ENCODE results near the gene TSHZ1.

Gene TSHZ1

DNA sequence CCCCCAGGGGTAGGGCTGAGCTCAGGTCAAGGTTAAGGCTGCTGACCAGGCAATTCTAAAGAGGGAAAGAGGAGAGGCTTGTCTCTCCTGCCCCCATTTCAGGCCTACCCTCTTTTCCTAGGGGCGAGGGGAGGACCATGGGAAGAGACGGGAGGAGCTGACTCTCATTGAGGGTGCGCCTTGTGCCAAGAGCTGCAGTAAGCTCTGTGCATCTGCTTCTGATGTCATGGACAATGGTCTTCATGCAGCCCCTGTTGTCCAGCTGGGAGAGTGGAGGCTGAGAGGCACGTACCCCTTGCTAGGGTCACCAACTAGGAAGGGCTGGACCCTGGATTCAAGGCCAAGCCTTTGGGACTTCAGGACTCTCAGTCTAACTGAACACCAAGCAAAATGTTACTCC, 46.9 kb upstream of the TSHZ1 start:
- TF ChIP-seq YY1 (IDR thresholded peaks at IDR 0.05; ENCODE audit: low read depth) = no peak
- TF ChIP-seq, protein P1, sequence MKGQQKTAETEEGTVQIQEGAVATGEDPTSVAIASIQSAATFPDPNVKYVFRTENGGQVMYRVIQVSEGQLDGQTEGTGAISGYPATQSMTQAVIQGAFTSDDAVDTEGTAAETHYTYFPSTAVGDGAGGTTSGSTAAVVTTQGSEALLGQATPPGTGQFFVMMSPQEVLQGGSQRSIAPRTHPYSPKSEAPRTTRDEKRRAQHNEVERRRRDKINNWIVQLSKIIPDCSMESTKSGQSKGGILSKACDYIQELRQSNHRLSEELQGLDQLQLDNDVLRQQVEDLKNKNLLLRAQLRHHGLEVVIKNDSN (IDR thresholded peaks at IDR 0.05) = no peak
- TF ChIP-seq FOXM1 (IDR thresholded peaks at IDR 0.05; ENCODE audit: borderline replicate concordance, low read depth) = no peak
- TF ChIP-seq, protein P2, sequence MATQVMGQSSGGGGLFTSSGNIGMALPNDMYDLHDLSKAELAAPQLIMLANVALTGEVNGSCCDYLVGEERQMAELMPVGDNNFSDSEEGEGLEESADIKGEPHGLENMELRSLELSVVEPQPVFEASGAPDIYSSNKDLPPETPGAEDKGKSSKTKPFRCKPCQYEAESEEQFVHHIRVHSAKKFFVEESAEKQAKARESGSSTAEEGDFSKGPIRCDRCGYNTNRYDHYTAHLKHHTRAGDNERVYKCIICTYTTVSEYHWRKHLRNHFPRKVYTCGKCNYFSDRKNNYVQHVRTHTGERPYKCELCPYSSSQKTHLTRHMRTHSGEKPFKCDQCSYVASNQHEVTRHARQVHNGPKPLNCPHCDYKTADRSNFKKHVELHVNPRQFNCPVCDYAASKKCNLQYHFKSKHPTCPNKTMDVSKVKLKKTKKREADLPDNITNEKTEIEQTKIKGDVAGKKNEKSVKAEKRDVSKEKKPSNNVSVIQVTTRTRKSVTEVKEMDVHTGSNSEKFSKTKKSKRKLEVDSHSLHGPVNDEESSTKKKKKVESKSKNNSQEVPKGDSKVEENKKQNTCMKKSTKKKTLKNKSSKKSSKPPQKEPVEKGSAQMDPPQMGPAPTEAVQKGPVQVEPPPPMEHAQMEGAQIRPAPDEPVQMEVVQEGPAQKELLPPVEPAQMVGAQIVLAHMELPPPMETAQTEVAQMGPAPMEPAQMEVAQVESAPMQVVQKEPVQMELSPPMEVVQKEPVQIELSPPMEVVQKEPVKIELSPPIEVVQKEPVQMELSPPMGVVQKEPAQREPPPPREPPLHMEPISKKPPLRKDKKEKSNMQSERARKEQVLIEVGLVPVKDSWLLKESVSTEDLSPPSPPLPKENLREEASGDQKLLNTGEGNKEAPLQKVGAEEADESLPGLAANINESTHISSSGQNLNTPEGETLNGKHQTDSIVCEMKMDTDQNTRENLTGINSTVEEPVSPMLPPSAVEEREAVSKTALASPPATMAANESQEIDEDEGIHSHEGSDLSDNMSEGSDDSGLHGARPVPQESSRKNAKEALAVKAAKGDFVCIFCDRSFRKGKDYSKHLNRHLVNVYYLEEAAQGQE (IDR thresholded peaks at IDR 0.05; ENCODE audit: low read depth) = no peak
- TF ChIP-seq NFIC (IDR thresholded peaks at IDR 0.05) = no peak
- no peak for TF ChIP-seq ZBTB7A (IDR thresholded peaks at IDR 0.05; ENCODE audit: low read depth)
- no peak for TF ChIP-seq EGR1 (IDR thresholded peaks at IDR 0.05)
- TF ChIP-seq, protein P3, sequence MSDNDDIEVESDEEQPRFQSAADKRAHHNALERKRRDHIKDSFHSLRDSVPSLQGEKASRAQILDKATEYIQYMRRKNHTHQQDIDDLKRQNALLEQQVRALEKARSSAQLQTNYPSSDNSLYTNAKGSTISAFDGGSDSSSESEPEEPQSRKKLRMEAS (IDR thresholded peaks at IDR 0.05) = no peak
- TF ChIP-seq TEAD4 (IDR thresholded peaks at IDR 0.05) = no peak

DNA sequence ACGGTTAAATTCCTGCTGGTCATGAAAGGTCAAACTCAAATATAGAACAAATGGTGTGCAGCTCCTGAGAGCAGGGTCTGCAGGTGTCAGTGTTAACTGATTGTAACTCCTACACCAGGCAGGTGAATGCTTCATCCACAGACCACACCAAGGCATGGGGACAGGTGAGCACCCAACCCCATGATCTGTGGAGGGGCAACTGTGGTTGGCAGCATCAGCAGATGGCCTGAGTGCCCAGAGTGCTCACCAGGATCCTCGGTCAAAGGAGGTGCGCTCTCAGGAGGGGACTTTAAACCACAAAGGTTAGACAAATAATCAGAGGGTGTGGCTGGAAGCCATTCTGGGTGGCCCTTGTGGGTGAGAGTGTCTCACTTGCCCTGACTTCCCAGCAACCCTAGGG, 46.1 kb upstream of the TSHZ1 start:
- TF ChIP-seq NFIC (IDR thresholded peaks at IDR 0.05) = no peak
- TF ChIP-seq, protein P3 (IDR thresholded peaks at IDR 0.05) = no peak
- no peak for TF ChIP-seq CREB1 (IDR thresholded peaks at IDR 0.05; ENCODE audit: low read depth)
- no peak for TF ChIP-seq RAD21 (IDR thresholded peaks at IDR 0.05; ENCODE audit: low read depth)
- TF ChIP-seq EGR1 (IDR thresholded peaks at IDR 0.05) = no peak
- no peak for TF ChIP-seq YY1 (IDR thresholded peaks at IDR 0.05; ENCODE audit: low read depth)
- no peak for TF ChIP-seq TCF12 (IDR thresholded peaks at IDR 0.05; ENCODE audit: low read depth)
- no peak for TF ChIP-seq TEAD4 (IDR thresholded peaks at IDR 0.05)
- TF ChIP-seq CEBPB (IDR thresholded peaks at IDR 0.05) = no peak
- TF ChIP-seq FOXM1 (IDR thresholded peaks at IDR 0.05; ENCODE audit: borderline replicate concordance, low read depth) = no peak
- no peak for TF ChIP-seq EP300 (IDR thresholded peaks at IDR 0.05; ENCODE audit: borderline replicate concordance)
- TF ChIP-seq TAF1 (IDR thresholded peaks at IDR 0.05; ENCODE audit: low read depth) = no peak
- TF ChIP-seq, protein P1 (IDR thresholded peaks at IDR 0.05) = no peak
- no peak for TF ChIP-seq ZBTB7A (IDR thresholded peaks at IDR 0.05; ENCODE audit: low read depth)
- TF ChIP-seq, protein P2 (IDR thresholded peaks at IDR 0.05; ENCODE audit: low read depth) = no peak

DNA sequence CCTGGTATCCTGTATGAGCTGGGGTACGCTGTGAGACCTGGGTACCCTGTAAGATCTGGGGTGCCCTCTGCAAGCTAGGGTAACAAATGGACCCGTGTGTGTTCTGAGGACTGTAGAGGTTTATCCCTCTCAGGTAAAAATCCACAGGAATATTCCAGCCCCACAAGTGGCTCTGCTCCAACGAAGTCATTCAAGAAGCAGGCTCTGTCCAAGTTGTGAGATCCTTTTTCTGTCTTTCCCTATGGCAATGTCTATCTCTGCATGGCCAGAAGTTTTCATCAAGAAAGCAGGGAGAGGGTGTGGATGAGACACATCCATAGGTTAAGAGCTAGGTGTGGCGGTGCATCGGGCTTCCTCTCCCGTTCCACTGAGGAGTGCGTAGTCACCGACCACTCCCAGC, 44.7 kb upstream of the TSHZ1 start:
- no peak for TF ChIP-seq TAF1 (IDR thresholded peaks at IDR 0.05; ENCODE audit: low read depth)
- no peak for TF ChIP-seq TCF12 (IDR thresholded peaks at IDR 0.05; ENCODE audit: low read depth)
- TF ChIP-seq YY1 (IDR thresholded peaks at IDR 0.05; ENCODE audit: low read depth) = no peak
- TF ChIP-seq, protein P3 (IDR thresholded peaks at IDR 0.05) = no peak
- no peak for TF ChIP-seq EGR1 (IDR thresholded peaks at IDR 0.05)
- TF ChIP-seq EP300 (IDR thresholded peaks at IDR 0.05; ENCODE audit: borderline replicate concordance) = no peak
- TF ChIP-seq CREB1 (IDR thresholded peaks at IDR 0.05; ENCODE audit: low read depth) = no peak
- TF ChIP-seq FOXM1 (IDR thresholded peaks at IDR 0.05; ENCODE audit: borderline replicate concordance, low read depth) = no peak
- TF ChIP-seq, protein P1 (IDR thresholded peaks at IDR 0.05) = no peak
- no peak for TF ChIP-seq ZBTB7A (IDR thresholded peaks at IDR 0.05; ENCODE audit: low read depth)
- TF ChIP-seq TEAD4 (IDR thresholded peaks at IDR 0.05) = no peak
- TF ChIP-seq NFIC (IDR thresholded peaks at IDR 0.05) = no peak
- TF ChIP-seq CEBPB (IDR thresholded peaks at IDR 0.05) = no peak
- no peak for TF ChIP-seq RAD21 (IDR thresholded peaks at IDR 0.05; ENCODE audit: low read depth)
- TF ChIP-seq, protein P2 (IDR thresholded peaks at IDR 0.05; ENCODE audit: low read depth) = no peak

DNA sequence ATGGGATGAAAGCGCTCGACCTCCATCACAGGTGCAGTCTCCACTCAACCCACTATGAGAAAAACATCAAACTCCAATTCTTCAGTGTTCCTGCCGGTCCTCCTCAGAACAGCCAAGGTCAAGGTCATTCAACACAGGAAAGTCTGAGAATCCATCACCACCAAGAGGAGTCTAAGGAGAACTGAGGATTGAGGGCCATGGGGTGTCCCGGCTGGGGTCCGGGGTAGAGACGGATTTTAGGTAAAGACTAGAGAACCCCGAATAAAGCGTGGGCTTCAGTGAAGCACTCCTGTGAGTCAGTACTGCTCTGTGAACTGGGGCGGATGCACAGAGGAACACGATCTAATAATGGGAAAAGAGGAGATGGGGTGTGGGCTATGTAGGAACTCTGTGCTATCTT, 43.5 kb upstream of the TSHZ1 start:
- TF ChIP-seq TEAD4 (IDR thresholded peaks at IDR 0.05) = no peak
- no peak for TF ChIP-seq TCF12 (IDR thresholded peaks at IDR 0.05; ENCODE audit: low read depth)
- TF ChIP-seq FOXM1 (IDR thresholded peaks at IDR 0.05; ENCODE audit: borderline replicate concordance, low read depth) = no peak
- TF ChIP-seq EP300 (IDR thresholded peaks at IDR 0.05; ENCODE audit: borderline replicate concordance) = no peak
- TF ChIP-seq, protein P1 (IDR thresholded peaks at IDR 0.05) = no peak
- TF ChIP-seq TAF1 (IDR thresholded peaks at IDR 0.05; ENCODE audit: low read depth) = no peak
- TF ChIP-seq, protein P2 (IDR thresholded peaks at IDR 0.05; ENCODE audit: low read depth) = no peak
- TF ChIP-seq RAD21 (IDR thresholded peaks at IDR 0.05; ENCODE audit: low read depth) = no peak
- TF ChIP-seq CEBPB (IDR thresholded peaks at IDR 0.05) = no peak
- no peak for TF ChIP-seq YY1 (IDR thresholded peaks at IDR 0.05; ENCODE audit: low read depth)
- no peak for TF ChIP-seq ZBTB7A (IDR thresholded peaks at IDR 0.05; ENCODE audit: low read depth)
- TF ChIP-seq NFIC (IDR thresholded peaks at IDR 0.05) = no peak
- TF ChIP-seq EGR1 (IDR thresholded peaks at IDR 0.05) = no peak
- TF ChIP-seq, protein P3 (IDR thresholded peaks at IDR 0.05) = no peak
- TF ChIP-seq CREB1 (IDR thresholded peaks at IDR 0.05; ENCODE audit: low read depth) = no peak
